MM.1S (cell line): ENCODE results near the gene UBE2R2.

Experiments
- EZH2 ChIP-seq: fragments of 300-600 bp; sonication (generic); optimal IDR thresholded peaks from 2 replicates; pipeline ENCODE3; 2017; ENCODE audit warnings: low read depth, mild to moderate bottlenecking, antibody characterized with exemption, low read length, mixed read lengths
- TF ChIP-seq, protein P1 (sequence below): fragments of 300-600 bp; sonication (generic); IDR thresholded peaks from 2 replicates; pipeline ENCODE4 v1.5.1; 2016; ENCODE audit warnings: antibody characterized with exemption, low read length, mixed read lengths

GRCh38 chr9:33932078-33932807 lies 115.3 kb downstream of the UBE2R2 start:
- TF ChIP-seq, protein P1, sequence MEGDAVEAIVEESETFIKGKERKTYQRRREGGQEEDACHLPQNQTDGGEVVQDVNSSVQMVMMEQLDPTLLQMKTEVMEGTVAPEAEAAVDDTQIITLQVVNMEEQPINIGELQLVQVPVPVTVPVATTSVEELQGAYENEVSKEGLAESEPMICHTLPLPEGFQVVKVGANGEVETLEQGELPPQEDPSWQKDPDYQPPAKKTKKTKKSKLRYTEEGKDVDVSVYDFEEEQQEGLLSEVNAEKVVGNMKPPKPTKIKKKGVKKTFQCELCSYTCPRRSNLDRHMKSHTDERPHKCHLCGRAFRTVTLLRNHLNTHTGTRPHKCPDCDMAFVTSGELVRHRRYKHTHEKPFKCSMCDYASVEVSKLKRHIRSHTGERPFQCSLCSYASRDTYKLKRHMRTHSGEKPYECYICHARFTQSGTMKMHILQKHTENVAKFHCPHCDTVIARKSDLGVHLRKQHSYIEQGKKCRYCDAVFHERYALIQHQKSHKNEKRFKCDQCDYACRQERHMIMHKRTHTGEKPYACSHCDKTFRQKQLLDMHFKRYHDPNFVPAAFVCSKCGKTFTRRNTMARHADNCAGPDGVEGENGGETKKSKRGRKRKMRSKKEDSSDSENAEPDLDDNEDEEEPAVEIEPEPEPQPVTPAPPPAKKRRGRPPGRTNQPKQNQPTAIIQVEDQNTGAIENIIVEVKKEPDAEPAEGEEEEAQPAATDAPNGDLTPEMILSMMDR: no peak
- TF ChIP-seq EZH2: no peak
